HEK293 (cell line): ENCODE measurements around the gene FKBP10.
A peak's percentile ranks its signal among the peaks of the same experiment; 100 is the strongest.

Experiments used
- CTCF ChIA-PET: fragments of 350-600 bp; formaldehyde crosslinking; extraction: SDS; loops from one replicate; lab custom pipeline; 2021; ENCODE audit warnings: antibody characterized with exemption; lab: Yijun Ruan, JAX
- POLR2A ChIA-PET: fragments of 300-600 bp; formaldehyde crosslinking; extraction: SDS; loops from one replicate; lab custom pipeline; 2020; ENCODE audit warnings: antibody characterized with exemption, inconsistent platforms; lab: Yijun Ruan, JAX
- H3K27ac ChIP-seq: fragments of 200-500 bp; sonication (Bioruptor generic); 2 replicates; pipeline ENCODE4 v1.5.1; 2014; ENCODE audit warnings: low read depth, low read length, control low read depth, inconsistent platforms; ENCODE audit errors: extremely low read depth
- H3K36me3 ChIP-seq, 2 experiments: fragments of 200-500 bp in 1 of 2; sonication (Bioruptor generic) in 1 of 2; 1 replicate in 1 of 2; 2 replicates in 1 of 2; pipeline ENCODE4 v1.5.1; 2014 to 2017; ENCODE audit warnings: inconsistent platforms in 2 of 2, low read length in 2 of 2; ENCODE audit not compliant: control insufficient read depth in 2 of 2, insufficient read depth in 1 of 2
- H3K4me1 ChIP-seq: fragments of 200-500 bp; sonication (Bioruptor generic); 2 replicates; pipeline ENCODE4 v1.5.1; 2014; ENCODE audit warnings: mild to moderate bottlenecking, low read length, inconsistent platforms; ENCODE audit not compliant: control insufficient read depth, insufficient read depth
- H3K4me3 ChIP-seq: 2 replicates; pipeline ENCODE4 v1.5.1; 2011; ENCODE audit warnings: low read depth, mild to moderate bottlenecking, control low read depth, low read length, moderate library complexity
- H3K9me3 ChIP-seq: fragments of 200-500 bp; sonication (Bioruptor generic); 2 replicates; pipeline ENCODE4 v1.5.1; 2014; ENCODE audit warnings: low read depth, low read length, inconsistent platforms; ENCODE audit not compliant: control insufficient read depth, insufficient read depth
- KLF7 ChIP-seq: fragments of 450-650 bp; formaldehyde crosslinking; IDR thresholded peaks from 2 replicates; pipeline ENCODE4 v1.5.1; 2016; ENCODE audit warnings: missing biosample characterization, missing genetic modification characterization, borderline replicate concordance
- SCRT1 ChIP-seq: fragments of 450-650 bp; formaldehyde crosslinking; IDR thresholded peaks from 2 replicates; pipeline ENCODE4 v1.5.1; 2016; ENCODE audit warnings: missing biosample characterization, missing genetic modification characterization, borderline replicate concordance
- SCRT2 ChIP-seq: fragments of 450-650 bp; formaldehyde crosslinking; IDR thresholded peaks from 2 replicates; pipeline ENCODE4 v1.5.1; 2016; ENCODE audit warnings: missing biosample characterization, missing genetic modification characterization
- TRIM28 ChIP-seq: IDR thresholded peaks from 2 replicates; pipeline ENCODE4 v1.6.1; 2011; ENCODE audit warnings: low read length, control low read depth, borderline replicate concordance
- ZEB2 ChIP-seq: fragments of 450-650 bp; formaldehyde crosslinking; IDR thresholded peaks from 2 replicates; pipeline ENCODE4 v1.5.1; 2016; ENCODE audit warnings: missing biosample characterization, missing genetic modification characterization
- ZNF10 ChIP-seq: fragments of 450-650 bp; formaldehyde crosslinking; IDR thresholded peaks from 2 replicates; pipeline ENCODE4 v1.5.1; 2017; ENCODE audit warnings: missing biosample characterization, missing genetic modification characterization
- ZNF140 ChIP-seq: fragments of 450-650 bp; formaldehyde crosslinking; IDR thresholded peaks from 2 replicates; pipeline ENCODE4 v1.5.1; 2016; ENCODE audit warnings: missing biosample characterization, missing genetic modification characterization
- ZNF146 ChIP-seq: fragments of 450-650 bp; formaldehyde crosslinking; IDR thresholded peaks from 2 replicates; pipeline ENCODE4 v1.5.1; 2016; ENCODE audit warnings: missing biosample characterization, missing genetic modification characterization
- ZNF184 ChIP-seq: fragments of 450-650 bp; IDR thresholded peaks from 2 replicates; pipeline ENCODE4 v1.5.1; 2018; ENCODE audit warnings: missing biosample characterization, mild to moderate bottlenecking, missing genetic modification characterization
- ZNF366 ChIP-seq: fragments of 450-650 bp; formaldehyde crosslinking; conservative IDR thresholded peaks from 2 replicates; pipeline ENCODE4 v1.5.1; 2016; ENCODE audit warnings: missing biosample characterization, missing genetic modification characterization
- ZNF391 ChIP-seq: fragments of 450-650 bp; formaldehyde crosslinking; IDR thresholded peaks from 2 replicates; pipeline ENCODE4 v1.5.1; 2016; ENCODE audit warnings: low read depth, missing biosample characterization, missing genetic modification characterization, borderline replicate concordance
- ZNF398 ChIP-seq: fragments of 450-650 bp; formaldehyde crosslinking; IDR thresholded peaks from 2 replicates; pipeline ENCODE4 v1.5.1; 2017; ENCODE audit warnings: missing biosample characterization, missing genetic modification characterization
- ZNF510 ChIP-seq: fragments of 450-650 bp; formaldehyde crosslinking; IDR thresholded peaks from 2 replicates; pipeline ENCODE4 v1.5.1; 2018; ENCODE audit warnings: mild to moderate bottlenecking, missing genetic modification characterization, missing biosample characterization; ENCODE audit not compliant: insufficient replicate concordance
- ZNF514 ChIP-seq: fragments of 450-650 bp; formaldehyde crosslinking; IDR thresholded peaks from 2 replicates; pipeline ENCODE4 v1.5.1; 2016; ENCODE audit warnings: missing biosample characterization, missing genetic modification characterization
- ZNF530 ChIP-seq: fragments of 450-650 bp; formaldehyde crosslinking; IDR thresholded peaks from 2 replicates; pipeline ENCODE4 v1.5.1; 2016; ENCODE audit warnings: low read depth, missing biosample characterization, missing genetic modification characterization
- ZNF571 ChIP-seq: fragments of 450-650 bp; formaldehyde crosslinking; IDR thresholded peaks from 2 replicates; pipeline ENCODE4 v1.5.0; 2017; ENCODE audit warnings: missing biosample characterization, missing genetic modification characterization
- ZNF596 ChIP-seq: fragments of 450-650 bp; IDR thresholded peaks from 2 replicates; pipeline ENCODE4 v1.5.0; 2018; ENCODE audit warnings: missing biosample characterization, mild to moderate bottlenecking, missing genetic modification characterization, moderate library complexity
- ZNF610 ChIP-seq: fragments of 450-650 bp; formaldehyde crosslinking; IDR thresholded peaks from 2 replicates; pipeline ENCODE4 v1.5.1; 2016; ENCODE audit warnings: missing biosample characterization, missing genetic modification characterization, borderline replicate concordance
- ZNF621 ChIP-seq: fragments of 450-650 bp; formaldehyde crosslinking; IDR thresholded peaks from 2 replicates; pipeline ENCODE4 v1.5.1; 2017; ENCODE audit warnings: missing biosample characterization, missing genetic modification characterization
- ZNF624 ChIP-seq: fragments of 450-650 bp; formaldehyde crosslinking; IDR thresholded peaks from 2 replicates; pipeline ENCODE4 v1.5.1; 2017; ENCODE audit warnings: missing biosample characterization, missing genetic modification characterization
- ZNF629 ChIP-seq: fragments of 450-650 bp; formaldehyde crosslinking; IDR thresholded peaks from 2 replicates; pipeline ENCODE4 v1.5.1; 2017; ENCODE audit warnings: missing biosample characterization, missing genetic modification characterization
- ZNF670 ChIP-seq: fragments of 450-650 bp; formaldehyde crosslinking; IDR thresholded peaks from 2 replicates; pipeline ENCODE4 v1.5.1; 2016; ENCODE audit warnings: missing biosample characterization, missing genetic modification characterization, low read depth
- ZSCAN23 ChIP-seq: fragments of 450-650 bp; formaldehyde crosslinking; IDR thresholded peaks from 2 replicates; pipeline ENCODE4 v1.5.1; 2016; ENCODE audit warnings: missing biosample characterization, missing genetic modification characterization
- ZSCAN4 ChIP-seq: fragments of 450-650 bp; formaldehyde crosslinking; IDR thresholded peaks from 2 replicates; pipeline ENCODE4 v1.5.1; 2017; ENCODE audit warnings: missing biosample characterization, missing genetic modification characterization
- TF ChIP-seq, protein P1 (sequence below): fragments of 450-650 bp; formaldehyde crosslinking; IDR thresholded peaks from 2 replicates; pipeline ENCODE4 v1.5.1; 2016; ENCODE audit warnings: missing biosample characterization, missing genetic modification characterization
- TF ChIP-seq, protein P2 (sequence below): fragments of 450-650 bp; formaldehyde crosslinking; IDR thresholded peaks from 2 replicates; pipeline ENCODE4 v1.5.1; 2016; ENCODE audit warnings: missing biosample characterization, missing genetic modification characterization

FKBP10 gene

DNA sequence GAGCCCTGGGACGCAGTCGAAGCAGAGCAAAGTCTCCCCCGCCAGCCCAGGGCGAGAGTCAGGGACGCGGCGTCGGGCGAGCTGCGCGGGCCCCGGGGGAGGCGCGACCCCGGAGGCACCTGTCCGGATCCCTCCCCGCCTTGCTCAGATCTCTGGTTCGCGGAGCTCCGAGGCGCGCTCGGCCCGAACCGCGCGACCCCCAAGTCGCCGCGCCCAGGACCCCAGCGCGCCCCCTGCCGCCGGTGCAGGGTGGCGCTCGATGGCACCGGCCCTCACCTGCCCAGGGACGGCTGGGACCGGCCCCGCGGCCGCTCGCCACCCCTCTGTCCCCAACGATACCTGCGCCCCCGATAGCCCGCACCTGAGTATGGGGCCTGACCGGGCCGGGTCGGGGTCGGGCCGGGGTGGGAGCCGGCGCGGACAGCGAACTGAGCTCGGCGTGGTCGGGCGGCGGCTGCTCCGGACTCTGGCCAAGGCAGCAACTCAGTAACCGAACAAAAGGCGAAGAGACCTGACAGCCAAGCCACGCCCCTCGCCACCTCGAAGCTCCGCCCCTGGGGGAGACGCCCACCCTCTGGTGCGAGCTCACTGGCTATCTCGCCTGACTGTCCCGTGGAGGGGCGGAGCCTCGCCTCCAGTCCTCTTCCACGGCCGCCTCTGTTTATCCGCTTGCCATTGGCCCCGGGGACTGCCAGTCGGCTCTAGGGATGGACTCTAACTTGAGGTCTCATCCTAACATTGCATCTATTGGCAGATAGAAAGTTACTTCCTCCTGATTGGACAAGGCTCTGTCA lies 26.4 kb upstream of the FKBP10 start, which contains the start of gene JUP (continued):
- TF ChIP-seq ZNF629 (peak; percentile 36; the same call in 1 of the 2 replicates), ZNF514 (tag by site-specific recombination) (no peak), ZNF10 (peak; percentile 97), ZNF398 (tag by site-specific recombination) (peak; percentile 44; the same call in 1 of the 2 replicates), ZNF670 (no peak)
- TF ChIP-seq, protein P1, sequence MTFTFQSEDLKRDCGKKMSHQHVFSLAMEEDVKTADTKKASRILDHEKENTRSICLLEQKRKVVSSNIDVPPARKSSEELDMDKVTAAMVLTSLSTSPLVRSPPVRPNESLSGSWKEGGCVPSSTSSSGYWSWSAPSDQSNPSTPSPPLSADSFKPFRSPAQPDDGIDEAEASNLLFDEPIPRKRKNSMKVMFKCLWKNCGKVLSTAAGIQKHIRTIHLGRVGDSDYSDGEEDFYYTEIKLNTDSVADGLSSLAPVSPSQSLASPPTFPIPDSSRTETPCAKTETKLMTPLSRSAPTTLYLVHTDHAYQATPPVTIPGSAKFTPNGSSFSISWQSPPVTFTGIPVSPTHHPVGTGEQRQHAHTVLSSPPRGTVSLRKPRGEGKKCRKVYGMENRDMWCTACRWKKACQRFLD: no peak

GRCh38 chr17:41787021-41787418 lies 25.8 kb upstream of the FKBP10 start:
- ChIA-PET CTCF (interaction anchor here (0.6 to 4.7 kb wide), 23 partner anchors 11 to 362 kb away, joined by 3 to 108 read pairs (median 5); partner anchors contain the start of genes HAP1 and NT5C3B), POLR2A (interaction anchor here (0.6 to 4.4 kb wide), 46 partner anchors 8 to 1607 kb away, joined by 3 to 105 read pairs (median 5); partner anchors contain the start of genes ACLY, DNAJC7, EIF1 and FKBP10)
- H3K36me3 ChIP-seq: peaks cover 0 to 4% of the 10 kb centered on the region in 2 experiments; a peak in 2 of 3 replicates
- no peak overlapping the region for H3K27ac ChIP-seq
- peaks cover 12% of the 10 kb centered on the region for H3K4me1 ChIP-seq
- H3K4me3 ChIP-seq: no peak overlapping the region
- H3K9me3 ChIP-seq: no peaks in the 10 kb centered on the region
- TF ChIP-seq ZNF596 (tag by site-specific recombination): no peak
- no peak for TF ChIP-seq ZNF621 (tag by site-specific recombination)
- TF ChIP-seq SCRT2 (tag by site-specific recombination): peak; percentile 90
- no peak for TF ChIP-seq ZNF510 (tag by site-specific recombination)
- TF ChIP-seq ZNF140 (tag by site-specific recombination): no peak
- TF ChIP-seq ZNF624 (tag by site-specific recombination): no peak
- no peak for TF ChIP-seq ZNF146 (tag by site-specific recombination)
- no peak for TF ChIP-seq TRIM28
- no peak for TF ChIP-seq ZNF571 (tag by site-specific recombination)
- TF ChIP-seq ZSCAN23 (tag by site-specific recombination): no peak
- TF ChIP-seq ZNF610 (tag by site-specific recombination): no peak
- no peak for TF ChIP-seq ZNF366
- TF ChIP-seq ZSCAN4 (tag by site-specific recombination): no peak
- TF ChIP-seq ZNF530: no peak
- TF ChIP-seq ZEB2 (tag by site-specific recombination): peak; percentile 91
- TF ChIP-seq ZNF398 (tag by site-specific recombination): no peak
- TF ChIP-seq, protein P2, sequence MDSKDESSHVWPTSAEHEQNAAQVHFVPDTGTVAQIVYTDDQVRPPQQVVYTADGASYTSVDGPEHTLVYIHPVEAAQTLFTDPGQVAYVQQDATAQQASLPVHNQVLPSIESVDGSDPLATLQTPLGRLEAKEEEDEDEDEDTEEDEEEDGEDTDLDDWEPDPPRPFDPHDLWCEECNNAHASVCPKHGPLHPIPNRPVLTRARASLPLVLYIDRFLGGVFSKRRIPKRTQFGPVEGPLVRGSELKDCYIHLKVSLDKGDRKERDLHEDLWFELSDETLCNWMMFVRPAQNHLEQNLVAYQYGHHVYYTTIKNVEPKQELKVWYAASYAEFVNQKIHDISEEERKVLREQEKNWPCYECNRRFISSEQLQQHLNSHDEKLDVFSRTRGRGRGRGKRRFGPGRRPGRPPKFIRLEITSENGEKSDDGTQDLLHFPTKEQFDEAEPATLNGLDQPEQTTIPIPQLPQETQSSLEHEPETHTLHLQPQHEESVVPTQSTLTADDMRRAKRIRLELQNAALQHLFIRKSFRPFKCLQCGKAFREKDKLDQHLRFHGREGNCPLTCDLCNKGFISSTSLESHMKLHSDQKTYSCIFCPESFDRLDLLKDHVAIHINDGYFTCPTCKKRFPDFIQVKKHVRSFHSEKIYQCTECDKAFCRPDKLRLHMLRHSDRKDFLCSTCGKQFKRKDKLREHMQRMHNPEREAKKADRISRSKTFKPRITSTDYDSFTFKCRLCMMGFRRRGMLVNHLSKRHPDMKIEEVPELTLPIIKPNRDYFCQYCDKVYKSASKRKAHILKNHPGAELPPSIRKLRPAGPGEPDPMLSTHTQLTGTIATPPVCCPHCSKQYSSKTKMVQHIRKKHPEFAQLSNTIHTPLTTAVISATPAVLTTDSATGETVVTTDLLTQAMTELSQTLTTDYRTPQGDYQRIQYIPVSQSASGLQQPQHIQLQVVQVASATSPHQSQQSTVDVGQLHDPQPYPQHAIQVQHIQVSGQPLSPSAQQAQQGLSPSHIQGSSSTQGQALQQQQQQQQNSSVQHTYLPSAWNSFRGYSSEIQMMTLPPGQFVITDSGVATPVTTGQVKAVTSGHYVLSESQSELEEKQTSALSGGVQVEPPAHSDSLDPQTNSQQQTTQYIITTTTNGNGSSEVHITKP (tag by site-specific recombination): peak; percentile 79
- peak; percentile 76 for TF ChIP-seq SCRT1
- TF ChIP-seq KLF7 (tag by site-specific recombination): 0 out of 2 replicates have a peak, but pooled peaks have one; percentile 4
- TF ChIP-seq ZNF391: no peak
- no peak for TF ChIP-seq ZNF184 (tag by site-specific recombination)
